GM12872 (cell line): Measurements from ENCODE around the gene EHMT1.

Source experiments
- TF ChIP-seq, protein P1 (sequence below): IDR thresholded peaks from 3 replicates; pipeline ENCODE4 v1.5.1; 2011; ENCODE audit warnings: low read depth, mild to moderate bottlenecking, low read length, moderate library complexity; ENCODE audit not compliant: insufficient read depth

EHMT1 gene

DNA sequence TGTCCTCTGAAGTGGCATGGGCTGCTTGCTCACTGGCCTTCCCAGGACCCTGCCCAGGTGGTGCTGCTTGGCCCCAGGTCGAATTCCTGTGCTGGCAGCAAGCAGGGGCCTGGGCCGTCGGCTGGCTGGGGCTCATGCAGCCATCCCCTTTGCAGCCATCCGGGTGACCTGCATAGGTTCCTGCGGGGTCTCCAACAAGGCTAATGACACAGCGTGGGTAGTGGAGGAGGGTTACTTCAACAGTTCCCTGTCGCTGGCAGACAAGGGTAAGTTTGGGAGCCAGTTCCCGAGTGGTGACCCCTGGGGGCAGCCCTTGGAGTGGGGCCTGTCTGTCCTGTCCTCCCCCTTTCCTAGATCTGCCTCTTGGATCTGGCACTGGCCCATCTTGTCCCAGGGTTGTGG, 6.1 kb upstream of the EHMT1 start:
- TF ChIP-seq, protein P1, sequence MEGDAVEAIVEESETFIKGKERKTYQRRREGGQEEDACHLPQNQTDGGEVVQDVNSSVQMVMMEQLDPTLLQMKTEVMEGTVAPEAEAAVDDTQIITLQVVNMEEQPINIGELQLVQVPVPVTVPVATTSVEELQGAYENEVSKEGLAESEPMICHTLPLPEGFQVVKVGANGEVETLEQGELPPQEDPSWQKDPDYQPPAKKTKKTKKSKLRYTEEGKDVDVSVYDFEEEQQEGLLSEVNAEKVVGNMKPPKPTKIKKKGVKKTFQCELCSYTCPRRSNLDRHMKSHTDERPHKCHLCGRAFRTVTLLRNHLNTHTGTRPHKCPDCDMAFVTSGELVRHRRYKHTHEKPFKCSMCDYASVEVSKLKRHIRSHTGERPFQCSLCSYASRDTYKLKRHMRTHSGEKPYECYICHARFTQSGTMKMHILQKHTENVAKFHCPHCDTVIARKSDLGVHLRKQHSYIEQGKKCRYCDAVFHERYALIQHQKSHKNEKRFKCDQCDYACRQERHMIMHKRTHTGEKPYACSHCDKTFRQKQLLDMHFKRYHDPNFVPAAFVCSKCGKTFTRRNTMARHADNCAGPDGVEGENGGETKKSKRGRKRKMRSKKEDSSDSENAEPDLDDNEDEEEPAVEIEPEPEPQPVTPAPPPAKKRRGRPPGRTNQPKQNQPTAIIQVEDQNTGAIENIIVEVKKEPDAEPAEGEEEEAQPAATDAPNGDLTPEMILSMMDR, result no peak

DNA sequence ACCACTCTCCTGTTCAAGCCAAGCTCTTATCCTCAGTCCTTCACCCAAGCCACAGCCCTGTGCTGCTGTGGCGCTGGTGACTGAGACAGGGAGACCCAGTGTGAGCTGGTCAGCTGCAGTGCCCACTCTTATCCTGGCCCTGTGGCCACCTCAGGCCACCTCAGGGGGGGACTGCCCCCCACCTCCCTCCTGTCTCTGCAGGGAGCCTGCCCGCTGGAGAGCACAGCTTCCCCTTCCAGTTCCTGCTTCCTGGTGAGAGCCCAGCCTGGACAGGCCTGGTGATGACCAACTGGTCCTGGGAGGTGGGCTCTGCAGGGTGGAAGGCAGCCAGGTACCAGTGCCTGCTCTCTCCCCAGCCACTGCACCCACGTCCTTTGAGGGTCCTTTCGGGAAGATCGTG, 5.5 kb upstream of the EHMT1 start:
- TF ChIP-seq, protein P1, result no peak

DNA sequence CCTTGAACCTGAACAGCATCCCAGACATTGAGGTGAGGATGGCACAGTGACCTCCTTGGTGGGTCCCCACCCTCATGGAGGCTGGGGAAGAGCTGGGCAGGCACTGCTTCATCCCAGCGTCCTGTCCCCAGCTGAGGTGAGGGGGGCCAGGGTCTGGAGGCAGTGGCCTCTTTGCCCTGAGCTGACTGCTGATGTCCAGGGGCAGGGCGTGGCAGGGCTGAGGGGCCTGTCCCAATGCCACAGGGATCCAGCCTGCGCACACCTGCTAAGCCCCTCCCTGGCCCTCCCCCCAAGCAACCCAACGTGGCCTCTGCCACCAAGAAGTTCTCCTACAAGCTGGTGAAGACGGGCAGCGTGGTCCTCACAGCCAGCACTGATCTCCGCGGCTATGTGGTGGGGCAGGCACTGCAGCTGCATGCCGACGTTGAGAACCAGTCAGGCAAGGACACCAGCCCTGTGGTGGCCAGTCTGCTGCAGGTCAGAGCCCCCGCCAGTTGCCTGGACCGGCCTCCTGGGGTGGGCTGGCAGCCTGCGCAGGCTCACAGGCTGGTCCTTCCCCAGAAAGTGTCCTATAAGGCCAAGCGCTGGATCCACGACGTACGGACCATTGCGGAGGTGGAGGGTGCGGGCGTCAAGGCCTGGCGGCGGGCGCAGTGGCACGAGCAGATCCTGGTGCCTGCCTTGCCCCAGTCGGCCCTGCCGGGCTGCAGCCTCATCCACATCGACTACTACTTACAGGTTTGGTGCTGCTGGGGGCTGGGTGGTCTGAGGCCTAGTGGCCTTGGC, 4.9 kb upstream of the EHMT1 start:
- TF ChIP-seq, protein P1, result no peak

DNA sequence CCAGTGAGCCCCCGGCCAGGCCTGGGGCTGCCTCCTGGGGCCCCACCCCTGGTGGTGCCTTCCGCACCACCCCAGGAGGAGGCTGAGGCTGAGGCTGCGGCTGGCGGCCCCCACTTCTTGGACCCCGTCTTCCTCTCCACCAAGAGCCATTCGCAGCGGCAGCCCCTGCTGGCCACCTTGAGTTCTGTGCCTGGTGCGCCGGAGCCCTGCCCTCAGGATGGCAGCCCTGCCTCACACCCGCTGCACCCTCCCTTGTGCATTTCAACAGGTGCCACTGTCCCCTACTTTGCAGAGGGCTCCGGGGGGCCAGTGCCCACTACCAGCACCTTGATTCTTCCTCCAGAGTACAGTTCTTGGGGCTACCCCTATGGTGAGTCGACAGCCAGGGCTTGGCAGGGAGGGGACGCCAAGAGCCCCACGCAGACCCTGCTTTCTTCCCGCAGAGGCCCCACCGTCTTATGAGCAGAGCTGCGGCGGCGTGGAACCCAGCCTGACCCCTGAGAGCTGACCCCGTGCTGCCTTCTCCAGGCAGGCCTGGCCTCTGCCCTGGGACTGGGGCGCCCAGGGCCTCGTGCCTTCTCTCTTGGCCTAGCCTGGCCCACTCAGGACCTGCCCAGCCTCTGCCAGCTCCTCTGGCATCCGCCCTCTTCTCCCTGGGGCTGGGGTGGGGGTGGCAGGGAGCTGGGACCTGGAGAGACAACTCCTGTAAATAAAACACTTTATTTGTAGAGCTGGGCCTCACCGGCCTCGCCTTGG, 4.0 kb upstream of the EHMT1 start:
- TF ChIP-seq, protein P1, result no peak

DNA sequence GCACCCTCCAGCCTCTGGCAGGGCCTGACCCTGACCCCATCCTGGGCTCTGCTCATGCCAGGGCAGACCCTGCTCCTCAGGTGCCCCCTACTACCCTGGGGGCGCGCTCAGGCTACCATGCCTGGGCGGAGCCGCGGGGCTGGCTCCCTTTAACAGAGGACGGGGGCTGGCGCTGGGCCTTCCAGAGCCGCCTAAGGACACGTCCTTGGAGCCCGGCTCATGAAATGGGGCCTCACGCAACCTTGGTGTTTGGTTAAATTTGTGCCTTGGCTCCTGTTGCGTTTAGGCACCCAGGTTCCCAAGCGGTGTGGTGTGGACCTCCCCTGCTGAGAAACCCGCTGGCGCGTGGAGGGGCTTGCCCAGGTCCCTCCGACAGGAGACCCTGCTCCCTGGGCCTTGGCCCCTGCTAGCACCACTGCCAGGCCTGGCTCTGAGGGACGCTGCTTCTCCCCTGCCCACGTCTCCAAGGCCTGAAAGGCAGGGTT, 3.4 kb upstream of the EHMT1 start:
- TF ChIP-seq, protein P1, result no peak

DNA sequence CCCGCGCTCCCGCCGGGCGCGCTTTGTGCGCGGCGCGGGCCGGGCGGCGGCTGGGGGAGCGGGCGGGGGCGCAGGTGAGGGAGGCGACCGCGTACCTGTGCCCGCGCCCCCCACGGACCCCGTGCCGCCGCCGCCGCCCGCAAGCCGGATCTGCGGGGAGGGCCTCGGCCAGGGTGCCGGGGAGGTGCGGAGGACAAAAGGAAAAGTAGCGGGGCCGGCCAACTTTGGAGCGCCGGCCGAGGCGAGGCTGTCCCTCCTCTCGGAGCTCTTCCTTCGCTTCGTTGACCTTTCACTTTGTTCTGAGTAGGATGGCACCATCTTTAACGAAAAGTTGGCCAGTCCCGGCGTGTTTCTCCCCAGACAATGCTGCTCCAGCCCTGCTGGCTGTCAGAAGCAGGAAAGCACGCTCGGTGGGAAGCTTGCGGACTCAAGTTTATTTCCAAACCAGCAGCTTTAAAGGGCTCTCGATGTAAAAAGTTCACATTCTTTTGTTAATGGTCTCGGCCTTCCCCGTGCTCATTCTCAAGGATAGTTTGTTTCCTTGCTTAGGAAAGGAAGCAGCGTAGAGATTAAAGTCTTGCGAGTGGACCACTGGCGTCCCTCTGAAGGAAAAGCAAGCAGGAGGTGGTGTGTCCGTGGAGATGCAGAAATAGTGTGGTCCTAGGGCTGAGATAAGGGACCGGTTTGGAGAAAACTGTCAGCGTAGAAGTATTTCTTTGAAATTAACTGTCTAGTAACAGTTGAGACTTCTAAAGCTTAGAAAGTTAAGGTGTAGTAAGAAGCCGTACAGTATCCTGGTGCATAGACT, 639 bp downstream of the EHMT1 start:
- TF ChIP-seq, protein P1, result no peak

DNA sequence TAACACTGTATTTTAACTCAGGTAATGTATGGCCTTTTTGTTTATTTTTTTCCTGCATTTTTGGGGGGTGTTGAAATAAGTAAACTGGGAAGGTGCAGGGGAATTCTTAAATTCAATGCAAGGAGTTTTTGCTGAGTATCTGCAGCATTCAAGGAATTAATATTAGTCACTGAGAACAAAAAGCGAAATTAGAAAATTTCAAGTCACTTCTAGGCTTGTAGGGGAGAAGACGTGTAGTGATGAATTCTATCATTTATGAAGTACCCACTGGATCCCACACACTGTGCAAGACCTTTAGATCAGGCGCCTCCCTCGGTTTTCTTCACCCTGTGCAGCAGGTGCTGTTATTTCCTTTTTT, 1.2 kb downstream of the EHMT1 start:
- TF ChIP-seq, protein P1, result no peak
